GM21360 (cell line): Measurements from ENCODE around the gene FGF19.

Experiments
- ATAC-seq: cut with Tn5 transposase; IDR thresholded peaks from one replicate; pipeline ENCODE4 v1.9.1; 2021; ENCODE audit warnings: mild to moderate bottlenecking, moderate library complexity; ENCODE audit not compliant: unreplicated experiment

Gene FGF19

GRCh38 chr11:69674267-69674885 lies 29.4 kb downstream of the FGF19 start:
- no peak for ATAC-seq

DNA sequence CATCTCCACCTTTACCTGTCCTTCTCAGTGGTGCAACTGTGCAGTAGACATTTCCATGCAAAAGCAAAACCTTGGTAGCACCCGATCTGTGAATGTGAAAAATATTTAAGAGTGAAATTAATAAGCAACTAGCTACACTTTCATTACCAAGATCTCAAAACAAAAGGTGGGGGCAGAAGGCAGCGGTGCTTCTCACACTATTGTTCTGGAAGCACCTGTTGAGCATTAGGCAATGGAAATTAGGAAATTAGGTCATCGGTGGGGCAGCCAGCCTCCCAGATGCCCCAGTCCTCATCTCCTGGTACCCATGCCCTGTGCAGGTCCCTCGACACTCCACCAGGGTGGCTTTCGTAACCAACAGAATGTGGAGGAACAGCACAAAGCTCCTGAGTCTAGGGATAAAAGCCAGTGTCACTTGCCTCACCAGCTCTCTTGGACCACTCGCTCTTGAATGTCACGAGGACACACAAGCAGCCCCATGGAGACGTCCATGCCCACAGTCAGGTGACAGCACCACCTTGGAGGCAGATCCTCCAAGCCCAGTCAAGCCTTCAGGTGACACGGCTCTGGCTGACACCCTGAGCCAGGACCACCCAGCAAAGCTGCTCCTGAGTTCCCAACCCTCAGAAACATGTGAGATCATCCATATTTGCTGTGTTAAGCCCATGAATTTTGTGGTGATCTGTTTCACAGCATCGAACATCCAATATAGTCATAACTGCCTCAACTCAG lies 31.9 kb downstream of the FGF19 start:
- no peak for ATAC-seq

GRCh38 chr11:69670158-69670845 lies 33.5 kb downstream of the FGF19 start:
- no peak for ATAC-seq

- ATAC-seq: no peak
Measured at GRCh38 chr11:69669486-69669885, 34.3 kb downstream of the FGF19 start.

GRCh38 chr11:69667619-69668604 lies 35.9 kb downstream of the FGF19 start:
- no peak for ATAC-seq

GRCh38 chr11:69666752-69667536 lies 36.9 kb downstream of the FGF19 start:
- ATAC-seq: no peak

GRCh38 chr11:69666261-69666660 lies 37.6 kb downstream of the FGF19 start:
- no peak for ATAC-seq

- ATAC-seq: no peak
Measured at GRCh38 chr11:69665669-69666068, 38.2 kb downstream of the FGF19 start.

DNA sequence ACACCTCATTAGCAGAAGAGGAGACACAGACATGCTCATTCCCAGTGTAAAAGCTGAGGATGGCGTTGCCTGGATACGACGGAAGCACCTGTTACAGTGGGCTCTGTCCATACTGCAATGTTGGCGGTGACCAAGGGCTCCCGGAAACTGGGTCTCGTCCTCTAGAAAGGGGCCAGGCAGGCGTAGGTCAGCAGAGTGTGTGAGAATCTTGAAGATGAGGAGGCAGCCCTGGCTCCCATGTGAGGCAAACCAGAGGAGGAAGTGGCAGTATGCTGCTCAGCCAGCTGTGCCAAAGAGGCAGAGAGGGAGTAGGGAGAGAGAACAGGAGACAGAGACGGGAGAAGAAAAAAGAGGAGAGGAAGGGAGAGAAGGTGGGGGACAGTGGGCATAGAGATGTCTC lies 38.9 kb downstream of the FGF19 start:
- ATAC-seq: no peak

DNA sequence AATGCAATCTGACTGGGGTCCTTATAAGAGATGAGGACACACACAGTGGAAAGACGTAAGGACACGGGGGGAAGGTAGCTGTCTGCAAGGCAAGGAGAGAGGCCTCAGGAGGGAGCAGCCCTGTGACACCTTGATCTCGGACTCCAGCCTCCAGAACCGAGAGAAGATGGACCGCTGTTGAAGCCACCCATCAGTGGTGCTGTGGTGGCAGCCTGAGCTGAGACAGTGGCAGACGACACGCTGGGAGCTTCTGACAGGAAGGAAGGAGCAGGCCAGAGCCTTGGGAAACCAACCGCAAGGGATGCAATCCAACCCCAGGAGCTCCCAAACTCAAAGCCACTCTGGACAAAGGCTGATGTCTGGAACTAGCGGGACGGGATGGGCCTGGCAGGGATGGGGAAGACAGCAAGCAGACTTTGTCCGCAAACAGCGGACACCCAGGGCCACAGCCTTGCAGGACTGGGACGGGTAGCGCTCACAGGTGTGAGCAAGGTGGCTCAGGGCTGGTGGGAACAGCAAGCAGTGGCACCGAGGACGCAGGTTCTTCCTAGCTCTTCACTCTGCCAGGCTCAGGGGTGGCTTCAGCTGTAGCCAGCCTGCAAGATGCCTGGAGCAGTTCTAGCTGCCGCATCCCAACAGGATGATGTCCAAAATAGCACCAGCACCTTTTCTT lies 39.6 kb downstream of the FGF19 start:
- no peak for ATAC-seq

DNA sequence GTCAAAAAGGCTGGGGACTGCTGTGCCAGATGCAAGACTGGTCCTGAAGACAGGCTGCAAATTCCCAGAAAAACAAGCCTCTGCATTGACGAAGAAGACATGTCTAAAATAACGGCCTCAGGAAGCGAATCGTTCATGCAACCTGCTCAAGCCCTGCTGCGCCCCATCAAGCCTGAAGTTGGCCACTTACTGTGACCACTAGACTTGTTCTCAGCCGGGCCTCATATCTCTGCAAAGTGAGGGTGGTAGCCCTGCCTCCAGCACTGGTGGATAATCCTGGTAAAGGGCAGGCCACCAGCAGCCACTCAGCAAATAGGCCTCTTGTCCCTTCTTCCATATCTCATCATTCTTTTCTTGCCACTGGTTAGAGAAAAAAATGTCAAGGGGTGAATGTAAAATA lies 40.5 kb downstream of the FGF19 start:
- no peak for ATAC-seq

DNA sequence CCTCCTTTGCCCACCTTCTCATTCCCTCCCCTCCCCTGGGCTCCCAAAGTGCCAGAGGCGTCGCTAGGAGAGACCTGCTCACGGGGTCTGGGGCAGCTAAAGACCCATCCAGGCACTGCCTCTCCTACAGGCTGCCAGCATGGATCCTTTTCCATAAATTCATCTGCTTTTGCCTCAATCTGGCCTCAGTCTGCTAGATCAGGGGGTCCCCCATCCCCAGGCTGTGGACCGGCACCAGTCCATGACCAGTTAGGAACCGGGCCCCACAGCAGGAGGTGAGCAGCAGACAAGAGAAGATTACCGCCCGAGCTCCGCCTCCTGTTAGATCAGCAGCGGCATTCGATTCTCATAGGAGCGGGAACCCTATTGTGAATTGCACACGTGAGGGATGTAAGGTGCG lies 41.0 kb downstream of the FGF19 start:
- ATAC-seq: no peak

GRCh38 chr11:69662021-69662698 lies 41.7 kb downstream of the FGF19 start:
- ATAC-seq: no peak

- ATAC-seq: no peak
Measured at GRCh38 chr11:69661413-69661715, 42.5 kb downstream of the FGF19 start.

GRCh38 chr11:69660001-69660500 lies 43.8 kb downstream of the FGF19 start:
- no peak for ATAC-seq

DNA sequence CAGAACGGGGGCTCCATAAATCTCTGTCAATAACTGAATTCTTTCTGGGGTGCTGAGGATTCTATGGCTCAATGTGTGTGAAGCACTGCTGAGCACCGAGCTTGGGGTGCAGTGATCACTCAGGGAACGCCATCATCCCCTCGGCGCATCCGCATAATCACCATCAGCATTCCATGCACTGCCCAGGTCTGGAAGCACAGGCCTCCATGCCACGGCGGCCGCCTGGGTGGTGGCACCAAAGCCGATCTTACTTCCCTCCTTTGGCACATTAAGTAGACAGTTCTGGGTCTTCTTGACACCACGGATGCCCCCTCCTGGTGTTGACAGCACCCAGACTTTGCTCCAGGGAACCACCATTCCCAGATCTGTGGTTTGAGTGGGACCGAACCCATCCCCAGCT lies 44.2 kb downstream of the FGF19 start:
- no peak for ATAC-seq

GRCh38 chr11:69658626-69659450 lies 45.0 kb downstream of the FGF19 start:
- ATAC-seq: no peak

DNA sequence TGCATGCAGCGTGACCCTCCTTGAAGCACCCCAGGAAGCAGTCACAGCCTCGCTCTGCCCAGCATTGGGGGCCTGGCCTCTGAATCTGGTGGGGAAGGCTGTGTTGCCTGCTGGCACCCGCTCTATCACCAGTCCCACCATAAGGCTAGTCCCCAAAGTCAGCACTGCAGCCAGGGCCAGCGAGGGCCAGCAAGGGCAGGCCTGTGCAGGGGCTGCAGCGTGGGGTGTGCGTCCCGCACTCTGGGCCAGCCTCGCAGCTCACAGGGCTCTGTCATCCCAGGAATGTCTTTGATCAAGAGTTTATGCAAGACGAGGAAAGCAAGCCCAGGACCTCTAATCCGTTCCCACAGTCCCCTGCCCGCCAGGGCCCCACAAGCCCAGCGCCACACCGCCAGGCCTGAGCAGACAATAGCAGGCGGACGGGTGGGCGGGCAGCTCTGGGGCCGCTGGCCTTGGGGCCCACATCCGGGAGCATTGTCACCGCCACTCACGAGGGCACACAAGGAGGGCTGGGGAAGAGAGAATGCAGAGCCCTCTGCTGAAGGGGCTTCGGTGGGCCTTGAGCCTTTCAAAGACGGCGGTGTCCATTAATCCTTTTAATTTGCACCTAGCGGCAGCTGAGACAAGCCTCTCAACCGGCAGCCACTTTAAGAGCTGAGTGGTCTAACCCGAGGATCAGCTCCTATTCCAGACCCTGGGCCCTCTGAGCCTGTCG lies 45.8 kb downstream of the FGF19 start:
- ATAC-seq: no peak
